GM12875 (cell line): ENCODE measurements around the gene MYO16.

Experiments
- H3K4me3 ChIP-seq: one replicate; pipeline ENCODE4 v1.5.1; 2011; ENCODE audit warnings: low read depth, low read length, control low read depth
- TF ChIP-seq, protein P1 (sequence below): IDR thresholded peaks from 2 replicates; pipeline ENCODE4 v1.5.1; 2011; ENCODE audit warnings: low read depth, mild to moderate bottlenecking, control low read depth, inconsistent platforms, low read length, moderate library complexity, borderline replicate concordance; ENCODE audit not compliant: insufficient read depth

Gene MYO16

DNA sequence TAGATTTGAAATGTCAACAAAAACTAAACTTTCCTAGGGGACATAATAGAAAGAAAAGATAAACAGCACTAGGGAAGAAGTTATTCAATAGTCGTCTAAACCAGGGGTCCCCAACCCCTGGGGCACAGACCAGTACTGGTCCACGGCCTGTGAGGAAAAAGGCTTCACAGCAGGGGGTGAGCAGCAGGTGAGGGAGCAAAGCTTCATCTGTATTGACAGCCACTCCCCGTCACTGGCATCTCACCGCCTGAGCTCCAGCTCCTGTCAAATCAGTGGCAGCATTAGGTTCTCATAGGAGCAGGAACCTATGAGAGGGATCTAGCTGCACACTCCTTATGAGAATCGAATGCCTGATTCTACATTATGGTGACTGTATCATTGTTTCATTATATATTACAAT is 382.7 kb downstream of the MYO16 start:
- TF ChIP-seq, protein P1, sequence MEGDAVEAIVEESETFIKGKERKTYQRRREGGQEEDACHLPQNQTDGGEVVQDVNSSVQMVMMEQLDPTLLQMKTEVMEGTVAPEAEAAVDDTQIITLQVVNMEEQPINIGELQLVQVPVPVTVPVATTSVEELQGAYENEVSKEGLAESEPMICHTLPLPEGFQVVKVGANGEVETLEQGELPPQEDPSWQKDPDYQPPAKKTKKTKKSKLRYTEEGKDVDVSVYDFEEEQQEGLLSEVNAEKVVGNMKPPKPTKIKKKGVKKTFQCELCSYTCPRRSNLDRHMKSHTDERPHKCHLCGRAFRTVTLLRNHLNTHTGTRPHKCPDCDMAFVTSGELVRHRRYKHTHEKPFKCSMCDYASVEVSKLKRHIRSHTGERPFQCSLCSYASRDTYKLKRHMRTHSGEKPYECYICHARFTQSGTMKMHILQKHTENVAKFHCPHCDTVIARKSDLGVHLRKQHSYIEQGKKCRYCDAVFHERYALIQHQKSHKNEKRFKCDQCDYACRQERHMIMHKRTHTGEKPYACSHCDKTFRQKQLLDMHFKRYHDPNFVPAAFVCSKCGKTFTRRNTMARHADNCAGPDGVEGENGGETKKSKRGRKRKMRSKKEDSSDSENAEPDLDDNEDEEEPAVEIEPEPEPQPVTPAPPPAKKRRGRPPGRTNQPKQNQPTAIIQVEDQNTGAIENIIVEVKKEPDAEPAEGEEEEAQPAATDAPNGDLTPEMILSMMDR: no peak
- no peak overlapping the region for H3K4me3 ChIP-seq

DNA sequence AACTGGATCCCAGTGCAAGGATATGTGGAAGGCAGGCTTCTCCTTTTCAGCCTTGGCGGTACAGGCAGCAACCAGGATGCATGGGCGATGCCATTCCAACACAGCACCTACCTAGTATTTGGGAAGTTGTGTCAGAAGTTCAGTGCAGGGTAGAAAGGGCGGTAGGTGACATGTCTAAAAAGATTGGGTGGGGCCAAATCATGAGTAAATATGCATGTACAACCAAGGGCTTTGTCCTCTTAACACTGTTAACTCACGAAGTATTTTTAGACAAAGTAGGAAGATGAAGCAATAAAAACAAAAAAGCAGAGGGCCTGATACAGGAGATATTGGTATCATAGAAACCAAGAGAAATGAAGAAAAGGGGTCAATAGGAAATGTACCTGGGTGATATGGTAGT is 392.1 kb downstream of the MYO16 start:
- TF ChIP-seq, protein P1: no peak
- H3K4me3 ChIP-seq: no peak overlapping the region

DNA sequence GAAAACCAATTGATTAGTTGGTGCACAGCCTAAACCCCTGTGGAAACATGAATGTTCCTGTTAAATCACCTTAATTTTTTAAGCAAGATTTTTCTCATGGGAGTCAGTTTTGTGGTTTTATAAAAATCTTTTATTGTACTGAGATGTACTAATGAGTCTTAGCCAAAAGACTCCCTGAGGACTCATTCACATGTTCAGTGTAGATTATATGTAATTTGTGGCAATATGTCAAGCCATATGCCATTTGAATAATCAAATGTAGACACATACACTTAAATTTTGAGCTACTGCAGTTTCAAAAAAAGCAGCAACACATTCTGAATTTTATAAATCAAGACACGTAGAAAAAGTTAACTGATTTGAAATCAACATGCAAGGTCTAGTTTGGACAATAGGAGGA is 395.2 kb downstream of the MYO16 start:
- TF ChIP-seq, protein P1: no peak

DNA sequence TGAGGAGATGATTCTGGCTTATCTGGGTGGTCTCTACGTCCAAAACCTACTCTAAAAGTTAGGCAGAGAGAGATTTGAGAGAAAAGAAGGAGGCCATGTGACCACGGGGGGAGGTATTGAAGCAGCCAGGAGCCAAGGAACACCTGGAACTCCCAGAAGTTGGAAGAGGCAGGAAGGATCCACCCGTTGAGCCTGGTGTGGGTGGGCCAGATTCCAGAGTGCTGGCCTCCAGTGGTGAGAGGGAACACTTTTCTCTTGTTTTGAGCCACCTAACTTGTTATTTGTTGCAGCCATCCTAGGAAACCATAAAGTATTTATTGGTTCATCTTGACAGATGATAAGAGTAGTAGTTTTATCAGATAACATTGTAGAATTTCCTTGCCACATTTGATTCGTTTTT is 396.9 kb downstream of the MYO16 start:
- TF ChIP-seq, protein P1: no peak
- H3K4me3 ChIP-seq: no peak overlapping the region

More for the DNA sequence above, 395.2 kb downstream of the MYO16 start:
- no peak overlapping the region for H3K4me3 ChIP-seq

DNA sequence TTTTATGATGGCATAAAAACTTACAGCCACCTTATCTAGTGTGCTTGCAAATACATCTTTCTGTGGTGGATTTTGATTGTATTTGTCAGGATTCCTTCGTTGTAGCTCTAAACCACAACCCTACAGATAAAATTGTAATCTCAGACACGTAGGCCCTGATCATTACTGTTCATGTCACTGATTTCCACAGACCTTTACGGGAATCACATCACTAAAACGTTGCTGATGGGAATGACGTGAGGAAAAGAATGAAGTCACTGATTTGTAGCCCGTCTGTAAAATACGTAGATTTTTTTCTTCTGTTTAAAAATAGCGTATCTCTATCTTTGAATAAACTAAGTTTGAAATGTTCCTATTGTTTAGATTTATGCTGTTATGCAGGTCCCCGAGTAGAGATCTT is 399.2 kb downstream of the MYO16 start:
- H3K4me3 ChIP-seq: no peak overlapping the region
- TF ChIP-seq, protein P1: no peak

DNA sequence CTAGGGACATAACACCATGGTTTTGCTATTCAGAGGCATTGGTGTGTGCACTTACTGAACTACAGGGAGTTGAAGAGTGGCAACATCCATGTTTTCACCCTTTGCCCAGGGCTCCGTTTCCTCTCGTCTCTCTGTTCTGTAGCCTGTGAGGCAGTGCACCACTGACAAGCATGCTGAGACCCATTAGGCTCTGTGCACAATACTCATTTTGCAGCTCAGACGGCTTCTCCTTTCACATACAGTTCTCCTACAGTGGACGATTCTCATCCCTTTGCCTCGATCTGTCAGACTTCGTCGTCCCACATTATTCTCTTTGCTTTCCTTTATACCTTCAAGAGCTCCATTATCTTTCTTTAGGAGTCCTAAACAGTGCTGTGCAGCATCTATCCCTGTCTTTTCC is 403.7 kb downstream of the MYO16 start:
- H3K4me3 ChIP-seq: no peak overlapping the region
- TF ChIP-seq, protein P1: no peak

DNA sequence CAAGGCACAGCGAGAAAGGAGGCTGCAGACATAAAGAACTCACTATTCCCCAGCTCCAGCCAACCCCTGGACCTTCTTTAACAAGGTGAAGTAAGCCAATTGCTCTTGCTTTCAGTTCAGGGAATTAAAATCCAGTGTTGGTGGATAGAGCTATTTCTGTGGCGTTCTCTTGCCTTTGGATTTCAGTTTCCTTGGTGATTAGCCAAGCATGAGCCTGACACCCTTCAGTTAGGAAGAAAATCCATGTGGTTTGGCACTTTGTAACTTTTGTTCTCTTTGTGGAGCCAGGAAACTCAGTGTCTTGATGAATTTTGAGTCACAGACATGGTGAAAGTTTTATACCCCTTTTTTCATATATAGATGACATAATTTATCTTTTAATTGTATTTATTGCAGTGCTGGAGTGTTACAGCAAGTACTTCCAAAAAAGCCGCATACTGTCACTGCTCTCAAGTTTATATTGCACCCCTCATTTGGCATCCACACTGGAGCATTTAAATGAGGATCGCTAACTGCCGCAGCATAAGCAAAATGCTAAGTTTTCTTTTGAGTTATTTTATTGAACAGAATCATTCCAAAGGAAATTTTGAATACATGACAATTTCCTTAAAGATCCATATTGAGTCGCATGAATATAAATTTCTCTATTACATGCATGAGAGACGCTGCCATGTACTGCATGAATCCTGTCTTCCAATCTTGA is 406.8 kb downstream of the MYO16 start:
- TF ChIP-seq, protein P1: no peak
- H3K4me3 ChIP-seq: no peak overlapping the region
